CD4-positive, CD25-positive, alpha-beta regulatory T cell (primary cell): ENCODE data around the gene NFIX. TPM values are rescaled to one million over a fixed set of nuclear protein-coding genes. Genes with fewer than 3 reads are reported as not detected.

Source experiments
- ATAC-seq, 2 donors: fragments of 150-1000 bp; cut with Tn5 transposase; one replicate each; pipeline ENCODE4 v1.10.0; 2021; ENCODE audit warnings: low read depth in 2 of 2, moderate number of reproducible peaks in 2 of 2, moderate library complexity in 1 of 2
- DNase-seq, 3 donors: peaks; one replicate each; pipeline versions ENCODE4 v3.0.0 to v3.0.0-alpha.2; 2012 to 2022; ENCODE audit warnings: mixed read lengths in 1 of 3
- H3K27ac ChIP-seq: one replicate; pipeline ENCODE4 v1.7.0; 2013; ENCODE audit warnings: mild to moderate bottlenecking, low read length; ENCODE audit not compliant: insufficient read depth, poor library complexity, severe bottlenecking
- H3K27me3 ChIP-seq: one replicate; pipeline ENCODE4 v1.7.0; 2013; ENCODE audit warnings: low read length; ENCODE audit not compliant: control insufficient read depth, insufficient read depth
- H3K36me3 ChIP-seq: one replicate; pipeline ENCODE4 v1.7.0; 2013; ENCODE audit warnings: mild to moderate bottlenecking, low read length, moderate library complexity; ENCODE audit not compliant: control insufficient read depth, insufficient read depth
- H3K4me1 ChIP-seq: 2 replicates; pipeline ENCODE4 v1.7.0; 2013; ENCODE audit warnings: mild to moderate bottlenecking, low read length; ENCODE audit not compliant: insufficient read depth, control insufficient read depth, poor library complexity, severe bottlenecking
- H3K4me3 ChIP-seq: one replicate; pipeline ENCODE4 v1.7.0; 2013; ENCODE audit warnings: low read depth, mild to moderate bottlenecking, low read length, moderate library complexity
- H3K9me3 ChIP-seq, 2 experiments: 1 replicate in 1 of 2; 2 replicates in 1 of 2; pipeline ENCODE4 v1.7.0; 2013; ENCODE audit warnings: low read length in 2 of 2, mild to moderate bottlenecking in 1 of 2, moderate library complexity in 1 of 2; ENCODE audit not compliant: control insufficient read depth in 2 of 2
- H3K27ac Mint-ChIP-seq, 3 donors: one replicate each; pipeline ENCODE4 v1.8.0; 2020 to 2022; ENCODE audit warnings: mild to moderate bottlenecking in 3 of 3, mixed read lengths in 3 of 3, moderate library complexity in 2 of 3
- H3K27me3 Mint-ChIP-seq: one replicate; pipeline ENCODE4 v1.8.0; 2022; ENCODE audit warnings: mild to moderate bottlenecking, mixed read lengths
- H3K36me3 Mint-ChIP-seq: one replicate; pipeline ENCODE4 v1.8.0; 2020; ENCODE audit warnings: mixed read lengths
- H3K4me1 Mint-ChIP-seq, 4 donors: one replicate each; pipeline ENCODE4 v1.8.0; 2020 to 2022; ENCODE audit warnings: mixed read lengths in 4 of 4, mild to moderate bottlenecking in 1 of 4
- H3K4me3 Mint-ChIP-seq, 4 donors: one replicate each; pipeline ENCODE4 v1.8.0; 2020 to 2022; ENCODE audit warnings: mild to moderate bottlenecking in 4 of 4, mixed read lengths in 4 of 4, moderate library complexity in 3 of 4
- H3K9me3 Mint-ChIP-seq, 7 donors: one replicate each; pipeline ENCODE4 v1.8.0; 2020 to 2022; ENCODE audit warnings: mixed read lengths in 7 of 7, mild to moderate bottlenecking in 3 of 7, moderate library complexity in 2 of 7
- polyA plus RNA-seq, 4 donors: library from polyadenylated mRNA; unstranded; fragments of 300-500 nt; fragmentation: Illumina TruSeq; gene quantifications; one replicate each; pipeline ENCODE4 v1.2.3, GENCODE V29; 2021
- total RNA-seq: library from RNA; stranded (reverse); gene quantifications from one replicate; pipeline ENCODE4 v1.2.3, GENCODE V29; 2022

Gene NFIX
- total RNA-seq (1.2 TPM), polyA plus RNA-seq (under 1 TPM in 1 of 4 donors, not detected in 3; 0.15 TPM)

DNA sequence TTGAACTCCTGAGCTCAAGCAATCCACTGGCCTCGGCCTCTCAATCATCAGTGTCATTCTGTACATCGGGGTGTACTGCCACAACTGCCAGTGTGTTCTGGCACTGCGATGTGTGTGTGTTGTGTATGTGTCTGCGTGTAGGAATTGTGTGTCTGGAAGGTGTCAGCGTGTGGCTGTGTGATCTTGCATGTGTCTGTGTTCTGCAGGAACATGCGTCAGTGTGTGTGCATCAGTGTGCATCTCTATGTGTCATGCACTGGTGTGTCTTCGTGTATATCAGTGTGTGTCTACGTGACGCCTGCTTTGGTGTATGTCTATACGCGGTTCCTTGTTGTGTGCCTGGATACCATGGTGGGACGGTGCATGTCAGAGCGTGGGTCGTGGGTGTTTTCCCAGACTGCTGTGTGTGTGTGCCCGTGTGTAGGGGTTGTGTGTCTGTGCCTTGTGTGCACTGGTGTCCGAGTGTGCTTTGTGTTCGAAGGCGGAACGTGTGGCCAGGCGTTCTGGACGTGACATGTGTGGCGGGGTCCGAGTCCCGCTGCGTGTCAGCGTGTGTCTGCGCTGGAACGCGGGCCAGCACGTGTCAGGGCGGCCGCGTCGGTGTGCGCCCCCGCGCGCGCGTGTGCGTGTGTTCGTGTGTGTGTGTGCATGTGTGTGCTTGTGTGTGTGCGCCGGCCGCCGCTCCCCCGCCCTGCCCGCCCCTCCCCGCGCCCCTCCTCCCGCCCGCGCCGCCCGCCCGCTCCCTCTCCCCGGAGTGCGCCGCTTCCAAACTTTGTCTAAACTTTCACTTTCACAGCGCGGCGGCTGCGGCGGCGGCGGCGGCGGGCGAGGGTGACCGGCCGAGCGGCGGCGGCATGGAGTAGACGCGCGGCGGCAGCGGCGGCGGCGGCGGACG, at the start of gene NFIX:
TSS of gene NFIX (plus strand) at position 775 of the 895 bp plus-strand sequence. CDS start 363 bp downstream, outside the sequence.
- peak within 1 kb of the TSS in 2 of 3 donors; percentile 92 for H3K27ac Mint-ChIP-seq
- peak within 1 kb of the TSS; percentile 62 for H3K4me3 ChIP-seq

DNA sequence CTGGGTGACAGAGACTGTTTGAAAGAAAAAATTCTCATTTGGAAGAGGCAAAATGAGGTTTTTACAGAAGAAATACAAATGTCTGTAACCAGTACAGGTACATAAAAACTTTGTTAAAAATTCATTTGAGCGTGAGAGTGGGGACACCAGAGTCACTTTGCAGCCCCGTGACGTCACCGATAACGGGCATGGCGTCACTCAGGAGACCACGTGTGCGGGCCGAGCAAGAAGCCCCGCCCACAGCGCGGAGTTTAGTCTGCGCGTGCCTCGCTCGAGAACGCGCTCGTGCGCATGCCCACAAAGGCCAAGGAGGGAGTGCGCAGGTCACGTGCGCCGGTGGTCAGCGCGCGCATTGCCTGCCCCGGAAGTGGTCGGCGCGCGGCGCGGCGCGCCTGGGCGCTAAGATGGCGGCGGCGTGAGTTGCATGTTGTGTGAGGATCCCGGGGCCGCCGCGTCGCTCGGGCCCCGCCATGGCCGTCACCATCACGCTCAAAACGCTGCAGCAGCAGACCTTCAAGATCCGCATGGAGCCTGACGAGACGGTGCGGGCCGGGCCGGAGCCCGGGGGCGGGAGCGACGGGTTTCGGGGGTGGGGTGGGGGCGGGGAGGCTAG, 49.7 kb upstream of the NFIX start, which contains the start of gene RAD23A:
TSS of gene RAD23A (plus strand) at position 384 of the 613 bp plus-strand sequence. CDS start at position 471, 87 bp downstream.
- DNase-seq, result peak; percentile 96 to 98 (median 97)
- peak within 1 kb of the TSS; percentile 90 for H3K27ac ChIP-seq
- no peaks in the 10 kb centered on the region for H3K27me3 ChIP-seq
- H3K9me3 ChIP-seq, result no peaks in the 10 kb centered on the region
- Mint-ChIP-seq H3K27ac (peak within 1 kb of the TSS; percentile 97 to 98 (median 97)), H3K4me3 (peak within 1 kb of the TSS; percentile 90 to 95 (median 93)), H3K27me3 (peaks cover 5% of the 10 kb centered on the region), H3K9me3 (peaks cover 0 to 2% (median 0%) of the 10 kb centered on the region in 7 donors), H3K4me1 (peaks cover 4 to 63% (median 32%) of the 10 kb centered on the region in 4 donors), H3K36me3 (peaks cover 28% of the 10 kb centered on the region)
- H3K4me3 ChIP-seq, result peak within 1 kb of the TSS; percentile 89
- peak; percentile 82 to 83 for ATAC-seq
- peaks cover 66% of the 10 kb centered on the region for H3K36me3 ChIP-seq
- peaks cover 37% of the 10 kb centered on the region for H3K4me1 ChIP-seq

More for the DNA sequence above, at the start of gene NFIX:
- H3K4me3 Mint-ChIP-seq, result peak within 1 kb of the TSS; percentile 89 to 97 (median 91)
- peak; percentile 34 to 42 (median 35) for DNase-seq
- peaks cover 6% of the 10 kb centered on the region for H3K4me1 ChIP-seq
- H3K27ac ChIP-seq, result no peak within 1 kb of the TSS
- peaks cover 3% of the 10 kb centered on the region for H3K27me3 ChIP-seq
- H3K9me3 ChIP-seq, result no peaks in the 10 kb centered on the region
- peaks cover 4% of the 10 kb centered on the region for H3K36me3 Mint-ChIP-seq
- peak; percentile 17 to 32 for ATAC-seq
- peaks cover 0 to 17% (median 6%) of the 10 kb centered on the region in 4 donors for H3K4me1 Mint-ChIP-seq
- H3K27me3 Mint-ChIP-seq, result peaks cover 26% of the 10 kb centered on the region
- H3K9me3 Mint-ChIP-seq, result peaks cover 0 to 3% (median 0%) of the 10 kb centered on the region in 7 donors
- H3K36me3 ChIP-seq, result no peaks in the 10 kb centered on the region

DNA sequence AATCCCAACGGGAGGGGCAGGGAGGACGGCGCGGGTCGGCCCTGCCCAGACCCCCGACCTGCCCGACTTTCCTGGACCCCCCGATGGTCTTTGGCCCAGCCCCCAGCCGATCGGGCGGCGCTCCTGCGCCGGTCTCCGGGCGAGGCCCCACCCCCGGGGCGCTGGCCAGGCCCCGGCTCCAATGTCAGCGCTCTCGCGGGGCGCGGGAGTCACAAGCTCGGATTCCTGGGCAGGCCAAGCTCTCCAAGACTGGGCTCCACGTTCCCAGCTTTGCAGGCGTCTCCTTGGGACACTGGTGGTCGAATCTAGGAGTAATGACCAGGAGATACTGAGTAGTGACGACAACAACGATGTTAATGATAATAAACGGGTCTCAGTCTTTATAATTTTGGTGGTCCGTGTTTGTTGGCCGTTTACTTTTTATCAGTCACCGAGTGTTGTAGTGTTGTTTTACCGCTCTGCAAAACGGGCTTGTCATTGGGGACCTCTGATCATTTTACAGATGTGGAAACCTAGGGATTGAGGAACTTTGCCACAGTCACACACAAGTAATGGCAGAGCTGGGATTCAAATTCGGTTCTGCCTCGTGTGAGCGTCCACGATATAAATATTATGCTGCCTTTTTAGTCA, 49.1 kb upstream of the NFIX start:
- peak; percentile 39 to 59 (median 44) for DNase-seq
- peak overlapping the region; percentile 88 to 93 (median 90) for H3K4me3 Mint-ChIP-seq
- H3K27ac Mint-ChIP-seq, result peak overlapping the region; percentile 80 to 97 (median 94)
- ATAC-seq, result peak; percentile 39 to 44
- no peaks in the 10 kb centered on the region for H3K27me3 ChIP-seq
- H3K4me1 Mint-ChIP-seq, result peaks cover 4 to 58% (median 27%) of the 10 kb centered on the region in 4 donors
- no peaks in the 10 kb centered on the region for H3K9me3 ChIP-seq
- H3K9me3 Mint-ChIP-seq, result peaks cover 0 to 2% (median 0%) of the 10 kb centered on the region in 7 donors
- H3K27me3 Mint-ChIP-seq, result peaks cover 5% of the 10 kb centered on the region
- H3K4me1 ChIP-seq, result peaks cover 31% of the 10 kb centered on the region
- peaks cover 29% of the 10 kb centered on the region for H3K36me3 Mint-ChIP-seq
- H3K27ac ChIP-seq, result peak overlapping the region; percentile 90
- peaks cover 62% of the 10 kb centered on the region for H3K36me3 ChIP-seq
- peak overlapping the region; percentile 89 for H3K4me3 ChIP-seq

DNA sequence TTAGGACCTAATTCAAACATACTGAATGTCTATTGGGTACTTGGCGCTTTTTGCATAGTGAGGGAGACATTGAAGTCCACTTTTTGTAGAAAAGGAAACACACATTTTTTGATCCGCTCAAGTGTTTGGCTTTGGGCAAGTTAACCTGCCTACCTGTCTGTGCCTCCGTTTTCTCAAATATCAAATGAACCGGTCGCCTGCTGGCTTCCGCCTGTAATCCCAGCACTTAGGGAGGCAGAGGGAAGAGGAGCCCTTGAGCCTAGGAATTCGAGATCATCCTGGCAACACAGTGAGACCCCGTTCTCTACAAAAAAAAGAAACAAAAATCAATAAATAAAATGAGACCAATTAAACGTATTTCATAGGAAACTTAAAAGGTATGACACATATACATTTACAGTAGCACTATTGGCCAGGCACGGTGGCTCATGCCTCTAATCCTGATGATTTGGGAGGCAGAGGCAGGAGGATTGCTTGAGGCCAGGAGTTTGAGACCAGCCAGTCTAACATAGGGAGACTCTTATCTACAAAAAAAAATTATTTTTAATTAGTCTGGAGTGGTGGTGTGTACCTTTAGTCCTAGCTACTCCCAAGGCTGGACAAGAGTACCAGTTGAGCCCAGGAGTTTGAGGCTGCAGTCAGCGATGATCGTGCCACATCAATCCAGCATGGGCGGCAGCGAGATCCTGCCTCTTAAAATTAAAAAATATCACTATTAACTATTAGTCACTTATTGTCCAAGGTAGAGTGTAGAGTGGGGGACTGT, 48.4 kb upstream of the NFIX start:
- peak overlapping the region; percentile 90 for H3K27ac ChIP-seq
- Mint-ChIP-seq H3K4me1 (peaks cover 4 to 52% (median 27%) of the 10 kb centered on the region in 4 donors), H3K36me3 (peaks cover 35% of the 10 kb centered on the region), H3K27me3 (peaks cover 5% of the 10 kb centered on the region), H3K4me3 (peak overlapping the region; percentile 88 to 93 (median 90)), H3K27ac (peak overlapping the region; percentile 80 to 97 (median 94)), H3K9me3 (peaks cover 0 to 2% (median 0%) of the 10 kb centered on the region in 7 donors)
- no peaks in the 10 kb centered on the region for H3K9me3 ChIP-seq
- no peak for ATAC-seq
- H3K4me3 ChIP-seq, result peak overlapping the region; percentile 89
- no peaks in the 10 kb centered on the region for H3K27me3 ChIP-seq
- peaks cover 29% of the 10 kb centered on the region for H3K4me1 ChIP-seq
- no peak for DNase-seq
- peaks cover 59% of the 10 kb centered on the region for H3K36me3 ChIP-seq

- H3K27ac Mint-ChIP-seq, result no peak overlapping the region
- Histone ChIP-seq H3K9me3 (no peaks in the 10 kb centered on the region), H3K36me3 (peaks cover 58% of the 10 kb centered on the region), H3K27ac (no peak overlapping the region), H3K27me3 (no peaks in the 10 kb centered on the region), H3K4me3 (no peak overlapping the region), H3K4me1 (peaks cover 25% of the 10 kb centered on the region)
- peak overlapping the region in 3 of 4 donors; percentile 27 to 43 (median 31) for H3K4me3 Mint-ChIP-seq
- H3K9me3 Mint-ChIP-seq, result peaks cover 0 to 2% (median 0%) of the 10 kb centered on the region in 7 donors
- peaks cover 5% of the 10 kb centered on the region for H3K27me3 Mint-ChIP-seq
- peaks cover 36% of the 10 kb centered on the region for H3K36me3 Mint-ChIP-seq
- DNase-seq, result no peak
- peaks cover 4 to 43% (median 27%) of the 10 kb centered on the region in 4 donors for H3K4me1 Mint-ChIP-seq
- ATAC-seq, result no peak
Measured at GRCh38 chr19:12947702-12948611, 47.3 kb upstream of the NFIX start.

DNA sequence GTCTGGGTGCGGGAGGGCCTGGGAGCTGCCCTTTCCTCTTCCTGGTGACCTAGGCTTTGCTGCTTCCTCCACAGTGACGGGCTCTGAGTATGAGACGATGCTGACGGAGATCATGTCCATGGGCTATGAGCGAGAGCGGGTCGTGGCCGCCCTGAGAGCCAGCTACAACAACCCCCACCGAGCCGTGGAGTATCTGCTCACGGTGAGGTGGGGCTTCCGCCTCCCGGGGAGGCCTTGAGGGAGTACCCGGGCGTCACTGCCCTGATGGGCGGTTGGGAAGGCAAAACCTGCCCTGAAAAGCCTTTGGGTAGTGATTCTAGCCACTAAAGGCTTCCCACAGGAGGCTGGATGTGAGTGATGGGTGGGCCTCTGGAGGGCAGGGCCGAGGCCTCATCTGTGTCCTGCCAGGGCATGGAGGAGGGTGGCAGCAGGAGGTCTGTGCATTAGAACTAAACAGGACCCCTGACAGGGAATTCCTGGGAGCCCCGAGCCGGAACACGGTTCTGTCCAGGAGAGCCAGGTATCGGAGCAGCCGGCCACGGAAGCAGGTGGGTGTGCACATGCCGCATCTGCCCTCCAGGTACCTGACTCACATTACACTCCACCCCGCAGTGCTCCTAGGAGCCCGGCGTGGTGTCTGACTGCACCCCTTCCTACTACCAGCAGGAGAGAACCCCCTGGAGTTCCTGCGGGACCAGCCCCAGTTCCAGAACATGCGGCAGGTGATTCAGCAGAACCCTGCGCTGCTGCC, 46.5 kb upstream of the NFIX start:
- Mint-ChIP-seq H3K36me3 (peaks cover 30% of the 10 kb centered on the region), H3K9me3 (peaks cover 0 to 2% (median 0%) of the 10 kb centered on the region in 7 donors), H3K4me3 (peak overlapping the region in 1 of 4 donors; percentile 43), H3K27me3 (peaks cover 5% of the 10 kb centered on the region), H3K27ac (no peak overlapping the region), H3K4me1 (peaks cover 4 to 35% (median 22%) of the 10 kb centered on the region in 4 donors)
- H3K27me3 ChIP-seq, result no peaks in the 10 kb centered on the region
- H3K4me3 ChIP-seq, result no peak overlapping the region
- H3K9me3 ChIP-seq, result no peaks in the 10 kb centered on the region
- no peak overlapping the region for H3K27ac ChIP-seq
- H3K36me3 ChIP-seq, result peaks cover 57% of the 10 kb centered on the region
- peaks cover 20% of the 10 kb centered on the region for H3K4me1 ChIP-seq
- DNase-seq, result no peak
- no peak for ATAC-seq
